ENCODE results near the gene IQCN. TPM values are rescaled to one million over a fixed set of nuclear protein-coding genes. Genes with fewer than 3 reads are reported as not detected.

IQCN gene
- total and polyA plus RNA-seq, 2 of the 4 experiments (the other 2 are of a cell fraction), result 0.18 to 0.67 TPM

DNA sequence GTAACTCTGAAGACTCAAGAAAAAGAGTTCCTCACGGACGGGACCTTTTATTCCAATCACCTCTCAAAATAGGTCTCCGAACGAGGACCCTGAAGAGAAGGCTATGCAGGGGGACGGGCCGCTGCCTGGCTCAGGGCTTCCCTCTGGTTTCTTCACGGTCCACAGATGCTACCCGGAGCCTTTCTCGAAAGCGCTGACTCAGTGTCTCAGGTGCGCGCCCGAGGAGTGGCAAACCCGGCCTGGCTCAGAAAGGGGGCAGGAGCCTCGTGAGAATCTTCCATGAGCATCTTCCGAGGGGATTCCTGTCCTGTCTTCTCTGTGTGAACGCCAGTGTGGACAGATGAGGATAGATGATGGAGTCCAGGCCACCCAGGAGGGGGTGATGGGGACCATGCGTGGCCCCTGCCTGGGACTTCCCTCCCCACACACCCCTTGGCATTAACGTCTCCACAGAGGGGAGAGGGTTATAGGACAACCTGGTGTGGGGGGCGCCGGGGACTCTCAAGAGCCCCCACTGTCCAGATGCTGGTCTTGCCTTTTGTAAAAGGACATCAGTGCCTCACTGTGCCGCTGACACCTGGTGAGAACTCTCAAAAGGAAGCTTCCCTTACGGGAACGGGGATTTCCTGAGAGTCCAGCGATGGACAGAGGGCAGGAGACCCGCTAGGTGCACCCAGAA is 32.1 kb upstream of the IQCN start:
- Histone ChIP-seq H3K4me2 (ENCODE audit: low read depth, low read length) (no peak overlapping the region), H3K79me1 (ENCODE audit: low read depth in 1 of 2, low read length in 2 of 2) (peaks cover 2 to 23% of the 10 kb centered on the region in 2 experiments; a peak in 2 of 4 replicates), H4K91ac (ENCODE audit: insufficient read depth, low read depth, low read length) (peak overlapping the region; percentile 13; the same call in 1 of the 2 replicates), H3K56ac (ENCODE audit: extremely low read depth, insufficient read depth, low read length) (no peak overlapping the region), H2BK5ac (ENCODE audit: low read depth, low read length, poor library complexity, severe bottlenecking) (no peak overlapping the region), H2BK120ac (ENCODE audit: low read depth, low read length) (no peak overlapping the region), H4K5ac (ENCODE audit: low read depth, low read length) (no peak overlapping the region), H3K36me3 (ENCODE audit: control insufficient read depth, insufficient read depth, low read length) (peaks cover 17% of the 10 kb centered on the region), H3K27ac (ENCODE audit: insufficient read depth, low read length) (0 out of 2 replicates have a peak overlapping the region, but pooled peaks have one; percentile 6), H3K27me3 (ENCODE audit: control insufficient read depth, insufficient read depth, low read length) (no peaks in the 10 kb centered on the region), H2AFZ (replicated peaks; ENCODE audit: low read length, poor library complexity) (no peak overlapping the region), H3K9me1 (ENCODE audit: insufficient read depth, low read length) (peaks cover 8% of the 10 kb centered on the region; the same call in 1 of the 2 replicates), H2AK9ac (replicated peaks; ENCODE audit: low read depth, low read length, poor library complexity) (peak overlapping the region; percentile 44), H4K8ac (ENCODE audit: low read depth in 2 of 2, low read length in 2 of 2) (no peak overlapping the region), H3K14ac (replicated peaks; ENCODE audit: low read depth, low read length) (no peak overlapping the region), H2AK5ac (ENCODE audit: low read depth, low read length) (0 out of 2 replicates have a peak overlapping the region, but pooled peaks have one; percentile 51), H3K9ac (ENCODE audit: low read depth, low read length) (no peak overlapping the region), H3K18ac (ENCODE audit: low read depth, low read length) (no peak overlapping the region), H3K23ac (ENCODE audit: low read depth, low read length) (no peak overlapping the region), H3K9me3 (ENCODE audit: control insufficient read depth, insufficient read depth, low read length) (no peaks in the 10 kb centered on the region), H3K4me1 (ENCODE audit: control insufficient read depth, insufficient read depth, low read length) (peaks cover 20% of the 10 kb centered on the region), H2BK20ac (ENCODE audit: low read depth, low read length) (no peak overlapping the region), H3K4ac (ENCODE audit: low read depth, low read length) (no peak overlapping the region), H2BK15ac (ENCODE audit: low read depth, low read length) (no peak overlapping the region), H3K4me3 (ENCODE audit: insufficient read depth, low read depth, low read length) (no peak overlapping the region), H4K20me1 (ENCODE audit: insufficient read depth, low read length) (no peaks in the 10 kb centered on the region)
- POLR2A ChIA-PET (ENCODE audit: unreplicated experiment), result interaction anchor here (1.0 kb wide), 1 partner anchor 25 kb away, joined by 3 read pairs; the partner anchor contains the start of gene JUND
- in situ Hi-C loops (cut with MboI; ENCODE audit: low sequenced_read_pairs), result no loop called here
- no TSS peak for BruUV-seq (replicated peaks)
- dilution Hi-C loops (cut with HindIII; ENCODE audit: low sequenced_read_pairs, unreplicated experiment), result no loop called here
- 89% methylated on average over 12 of the region's 26 CpGs; no CpG with 5 or more reads in 1 of the 2 experiments for WGBS, 2 experiments (ENCODE audit: extremely low coverage in 2 of 2, insufficient read length in 1 of 2)
- CTCF ChIA-PET, result no interaction called here
- peak; percentile 59 for TF ChIP-seq MAFK (IDR thresholded peaks at IDR 0.05; ENCODE audit: low read depth, low read length)
- TF ChIP-seq, protein P1, sequence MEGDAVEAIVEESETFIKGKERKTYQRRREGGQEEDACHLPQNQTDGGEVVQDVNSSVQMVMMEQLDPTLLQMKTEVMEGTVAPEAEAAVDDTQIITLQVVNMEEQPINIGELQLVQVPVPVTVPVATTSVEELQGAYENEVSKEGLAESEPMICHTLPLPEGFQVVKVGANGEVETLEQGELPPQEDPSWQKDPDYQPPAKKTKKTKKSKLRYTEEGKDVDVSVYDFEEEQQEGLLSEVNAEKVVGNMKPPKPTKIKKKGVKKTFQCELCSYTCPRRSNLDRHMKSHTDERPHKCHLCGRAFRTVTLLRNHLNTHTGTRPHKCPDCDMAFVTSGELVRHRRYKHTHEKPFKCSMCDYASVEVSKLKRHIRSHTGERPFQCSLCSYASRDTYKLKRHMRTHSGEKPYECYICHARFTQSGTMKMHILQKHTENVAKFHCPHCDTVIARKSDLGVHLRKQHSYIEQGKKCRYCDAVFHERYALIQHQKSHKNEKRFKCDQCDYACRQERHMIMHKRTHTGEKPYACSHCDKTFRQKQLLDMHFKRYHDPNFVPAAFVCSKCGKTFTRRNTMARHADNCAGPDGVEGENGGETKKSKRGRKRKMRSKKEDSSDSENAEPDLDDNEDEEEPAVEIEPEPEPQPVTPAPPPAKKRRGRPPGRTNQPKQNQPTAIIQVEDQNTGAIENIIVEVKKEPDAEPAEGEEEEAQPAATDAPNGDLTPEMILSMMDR (conservative IDR thresholded peaks at IDR 0.05; ENCODE audit: low read depth, low read length), result no peak
- DNase-seq (no peak), ATAC-seq (ENCODE audit: low read depth) (no peak)
- intact Hi-C loops (cut with micrococcal nuclease), result no loop called here

Measured in IMR-90 (cell line).